Left lung (tissue), 10 donors: ENCODE data around the gene TRAF7. TPM values are rescaled to one million over a fixed set of nuclear protein-coding genes. Genes with fewer than 3 reads are reported as not detected.

Source experiments
- ATAC-seq: fragments of 200-7000 bp; cut with Tn5 transposase; one replicate; pipeline ENCODE4 v1.9.1; 2020; ENCODE audit warnings: moderate library complexity
- DNase-seq, 4 donors: peaks; one replicate each; pipeline ENCODE4 v3.0.0-alpha.2; 2013 to 2020
- H3K27ac ChIP-seq, 2 donors: fragments of 200-600 bp; sonication (generic) in 1 of 2; one replicate each; pipeline versions ENCODE4 v1.5.0 to v1.8.0; 2020 to 2021
- H3K27me3 ChIP-seq, 2 donors: fragments of 200-600 bp; sonication (generic) in 1 of 2; one replicate each; pipeline versions ENCODE4 v1.5.0 to v1.8.0; 2020 to 2021
- H3K36me3 ChIP-seq, 2 donors: fragments of 200-600 bp; sonication (generic) in 1 of 2; one replicate each; pipeline versions ENCODE4 v1.5.0 to v1.8.0; 2020 to 2021
- H3K4me1 ChIP-seq, 2 donors: fragments of 200-600 bp; one replicate each; pipeline ENCODE4 v1.8.0; 2021
- H3K4me3 ChIP-seq, 2 donors: fragments of 200-600 bp; sonication (generic) in 1 of 2; one replicate each; pipeline versions ENCODE4 v1.5.0 to v1.8.0; 2020 to 2021; ENCODE audit warnings: mild to moderate bottlenecking in 1 of 2
- H3K9me3 ChIP-seq, 2 donors: fragments of 200-600 bp; sonication (generic) in 1 of 2; one replicate each; pipeline versions ENCODE4 v1.5.0 to v1.8.0; 2020 to 2021
- intact Hi-C, 2 donors: fragments of 100-400 bp; cut with DNase I; formaldehyde crosslinking; loops; one replicate each; pipeline versions ENCODE4 v1.11.2 to v1.14.2; 2022
- polyA plus RNA-seq, 6 donors: library from polyadenylated mRNA; unstranded; fragments of 120-200 nt; gene quantifications; one replicate each; pipeline ENCODE4 v1.2.1, GENCODE V29; 2013; ENCODE audit not compliant: insufficient read length in 6 of 6
- total RNA-seq, 2 donors: library from RNA; stranded (reverse); fragmentation: NEBNext Ultra II Directional; extraction: Animal tissue kit (Norgen Biotek cat#: 25700); gene quantifications; one replicate each; pipeline ENCODE4 v1.2.1, GENCODE V29; 2021
- TF ChIP-seq, protein P1 (sequence below), 2 donors: fragments of 200-600 bp; sonication (generic) in 1 of 2; IDR thresholded peaks; one replicate each; pipeline versions ENCODE4 v1.5.0 to v1.8.0; 2021; ENCODE audit warnings: antibody characterized with exemption in 2 of 2
- donor health status: DM: no; HTN: yes; CAD: no.
- donor health status: DM: no; HTN: no; CAD: no.

TRAF7 gene
- total and polyA plus RNA-seq, 8 donors, result 48.6 to 88.1 (median 55.0) TPM

DNA sequence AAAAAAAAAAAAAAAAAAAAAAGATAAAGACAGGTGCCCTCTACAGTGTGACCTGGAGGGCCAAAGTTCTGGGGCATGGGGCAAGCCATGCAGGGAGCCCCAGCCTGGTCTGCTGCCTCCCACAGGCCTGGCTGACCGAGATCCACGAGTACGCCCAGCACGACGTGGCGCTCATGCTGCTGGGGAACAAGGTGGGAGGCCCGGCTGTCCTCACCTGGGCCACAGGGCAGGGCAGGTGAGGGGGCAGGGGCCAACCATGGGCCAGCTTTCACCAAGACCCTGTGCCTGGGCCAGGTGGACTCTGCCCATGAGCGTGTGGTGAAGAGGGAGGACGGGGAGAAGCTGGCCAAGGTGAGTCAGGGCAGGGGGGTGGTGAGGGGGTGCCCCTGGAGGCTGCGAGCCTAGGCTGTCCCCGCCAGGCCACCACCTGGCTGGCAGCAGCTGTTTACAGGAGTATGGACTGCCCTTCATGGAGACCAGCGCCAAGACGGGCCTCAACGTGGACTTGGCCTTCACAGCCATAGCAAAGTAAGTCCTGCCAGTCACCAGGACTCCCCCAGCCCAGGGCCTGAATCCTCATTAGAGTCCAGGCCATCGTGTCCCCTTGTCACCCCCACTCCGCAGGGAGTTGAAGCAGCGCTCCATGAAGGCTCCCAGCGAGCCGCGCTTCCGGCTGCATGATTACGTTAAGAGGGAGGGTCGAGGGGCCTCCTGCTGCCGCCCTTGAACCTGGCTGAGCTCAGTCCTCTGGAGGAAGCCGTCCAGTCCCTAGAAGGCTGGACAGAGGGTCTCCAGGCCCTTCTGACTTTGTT, 2.7 kb upstream of the TRAF7 start:
- H3K27me3 ChIP-seq, result peaks cover 0 to 23% of the 10 kb centered on the region in 2 donors
- no peaks in the 10 kb centered on the region for H3K9me3 ChIP-seq
- intact Hi-C loops, result loop anchor here in 1 of 2 donors (5.0 kb wide), 1 partner anchor 131 kb away; no protein-coding TSS in a partner anchor
- H3K36me3 ChIP-seq, result peaks cover 0 to 24% of the 10 kb centered on the region in 2 donors
- peak overlapping the region; percentile 81 to 95 for H3K4me3 ChIP-seq
- peaks cover 58 to 80% of the 10 kb centered on the region in 2 donors for H3K4me1 ChIP-seq
- ATAC-seq (no peak), DNase-seq (peak in 1 of 4 donors; percentile 80)
- TF ChIP-seq, protein P1, sequence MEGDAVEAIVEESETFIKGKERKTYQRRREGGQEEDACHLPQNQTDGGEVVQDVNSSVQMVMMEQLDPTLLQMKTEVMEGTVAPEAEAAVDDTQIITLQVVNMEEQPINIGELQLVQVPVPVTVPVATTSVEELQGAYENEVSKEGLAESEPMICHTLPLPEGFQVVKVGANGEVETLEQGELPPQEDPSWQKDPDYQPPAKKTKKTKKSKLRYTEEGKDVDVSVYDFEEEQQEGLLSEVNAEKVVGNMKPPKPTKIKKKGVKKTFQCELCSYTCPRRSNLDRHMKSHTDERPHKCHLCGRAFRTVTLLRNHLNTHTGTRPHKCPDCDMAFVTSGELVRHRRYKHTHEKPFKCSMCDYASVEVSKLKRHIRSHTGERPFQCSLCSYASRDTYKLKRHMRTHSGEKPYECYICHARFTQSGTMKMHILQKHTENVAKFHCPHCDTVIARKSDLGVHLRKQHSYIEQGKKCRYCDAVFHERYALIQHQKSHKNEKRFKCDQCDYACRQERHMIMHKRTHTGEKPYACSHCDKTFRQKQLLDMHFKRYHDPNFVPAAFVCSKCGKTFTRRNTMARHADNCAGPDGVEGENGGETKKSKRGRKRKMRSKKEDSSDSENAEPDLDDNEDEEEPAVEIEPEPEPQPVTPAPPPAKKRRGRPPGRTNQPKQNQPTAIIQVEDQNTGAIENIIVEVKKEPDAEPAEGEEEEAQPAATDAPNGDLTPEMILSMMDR (IDR thresholded peaks at IDR 0.05), result no peak
- H3K27ac ChIP-seq, result peak overlapping the region; percentile 51 to 93

DNA sequence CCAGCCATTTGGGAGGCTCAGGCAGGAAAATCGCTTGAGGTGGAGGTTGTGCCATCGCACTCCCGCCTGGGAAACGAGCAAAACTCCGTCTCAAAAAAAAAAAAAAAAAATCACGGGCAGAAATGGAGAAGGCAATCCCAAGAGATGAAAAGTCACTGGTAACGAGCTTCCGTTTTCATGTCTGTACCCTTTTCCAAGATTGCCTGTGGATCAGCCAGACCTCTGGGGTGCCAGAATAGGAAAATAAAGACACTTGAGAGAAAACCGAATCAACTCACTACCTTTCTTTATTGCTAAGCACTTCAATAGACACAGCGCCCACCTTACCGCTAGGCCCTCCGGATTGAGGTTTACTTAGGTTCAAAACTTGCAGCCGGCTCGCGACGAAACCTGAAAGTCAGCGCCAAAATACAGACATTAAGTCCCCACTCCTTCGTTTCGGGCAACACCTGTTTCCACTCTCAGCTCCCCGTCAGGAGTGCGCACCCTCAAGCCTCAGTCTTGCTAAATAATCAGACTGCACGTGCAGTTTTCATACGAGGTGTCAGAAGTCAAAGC, 970 bp upstream of the TRAF7 start:
- peaks cover 56 to 82% of the 10 kb centered on the region in 2 donors for H3K4me1 ChIP-seq

DNA sequence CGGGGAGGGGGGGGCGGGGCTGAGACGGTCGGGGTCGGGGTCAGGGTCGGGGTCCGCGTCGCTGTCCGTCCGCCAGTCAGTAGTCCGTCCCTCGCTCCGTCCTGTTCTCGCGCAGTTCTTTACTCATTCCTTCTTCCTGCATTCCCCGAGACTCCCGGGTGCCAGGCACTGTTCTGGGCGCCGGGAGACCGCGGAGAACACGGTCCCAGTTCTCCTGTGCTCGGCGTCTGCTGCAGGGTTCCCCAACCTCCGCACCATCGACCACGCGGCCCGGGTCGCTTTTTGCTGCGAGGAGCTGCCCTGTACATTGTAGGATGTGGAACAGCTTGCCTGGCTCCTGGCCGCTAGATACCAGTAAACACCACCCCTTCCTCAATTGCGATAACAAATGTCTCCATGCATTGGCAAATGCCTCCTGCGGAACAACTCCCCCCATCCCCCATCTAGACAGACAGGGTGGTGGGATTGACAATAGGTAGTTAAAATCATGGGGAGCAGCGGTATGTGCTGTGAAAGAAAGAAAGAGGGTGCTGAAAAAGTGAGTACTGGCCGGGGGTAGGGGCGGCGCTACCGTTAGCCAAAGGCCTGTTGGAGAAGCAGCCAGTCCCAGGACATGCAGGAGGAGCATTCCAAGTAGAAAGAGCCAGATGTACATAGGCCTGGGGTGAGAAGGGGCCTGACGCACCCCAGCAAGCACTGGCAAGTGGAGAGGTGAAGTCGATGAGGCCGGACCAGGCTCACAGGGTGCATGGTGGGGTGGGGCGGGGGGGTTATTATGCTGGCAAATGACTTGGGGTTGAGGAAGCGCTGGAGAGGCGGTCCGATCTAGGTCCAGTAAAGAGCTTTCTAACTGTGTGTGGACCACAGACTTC, 631 bp downstream of the TRAF7 start:
- TF ChIP-seq, protein P1 (IDR thresholded peaks at IDR 0.05), result no peak
- Histone ChIP-seq H3K4me1 (peaks cover 58 to 83% of the 10 kb centered on the region in 2 donors), H3K27me3 (no peaks in the 10 kb centered on the region), H3K27ac (peak overlapping the region; percentile 67 to 93), H3K4me3 (peak overlapping the region; percentile 49 to 81), H3K36me3 (peaks cover 0 to 22% of the 10 kb centered on the region in 2 donors), H3K9me3 (no peaks in the 10 kb centered on the region)
- intact Hi-C loops, result no loop called here
- DNase-seq, result peak in 1 of 4 donors; percentile 85
- no peak for ATAC-seq

More for the DNA sequence above, 970 bp upstream of the TRAF7 start:
- ATAC-seq, result no peak
- Histone ChIP-seq H3K9me3 (no peaks in the 10 kb centered on the region), H3K36me3 (peaks cover 0 to 24% of the 10 kb centered on the region in 2 donors), H3K4me3 (peak overlapping the region; percentile 81 to 95), H3K27me3 (peaks cover 0 to 6% of the 10 kb centered on the region in 2 donors), H3K27ac (peak overlapping the region; percentile 62 to 93)
- intact Hi-C loops, result loop anchor here in 1 of 2 donors (5.0 kb wide), 1 partner anchor 132 kb away; no protein-coding TSS in a partner anchor
- TF ChIP-seq, protein P1 (IDR thresholded peaks at IDR 0.05), result no peak
- no peak for DNase-seq

DNA sequence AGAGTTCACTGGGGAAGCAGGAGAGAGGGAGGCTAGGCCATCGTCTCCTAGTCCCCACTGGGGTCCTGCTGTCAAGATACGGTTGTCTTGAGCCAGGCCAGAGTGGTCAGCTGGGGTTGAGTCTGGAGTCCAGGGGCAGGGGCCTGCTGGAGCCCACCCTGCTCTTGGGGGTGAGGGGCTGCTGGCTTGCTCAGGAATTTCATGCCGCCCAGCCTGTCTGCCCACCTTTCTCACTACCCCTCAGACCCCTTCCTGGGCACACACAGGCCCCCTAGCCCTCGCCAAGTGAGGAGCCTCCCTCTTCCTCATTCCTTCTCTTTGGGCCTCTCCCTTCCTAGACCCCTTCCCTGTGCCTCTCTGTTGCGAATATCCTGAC, 1.3 kb downstream of the TRAF7 start:
- TF ChIP-seq, protein P1 (IDR thresholded peaks at IDR 0.05), result no peak
- Histone ChIP-seq H3K9me3 (no peaks in the 10 kb centered on the region), H3K27me3 (no peaks in the 10 kb centered on the region), H3K27ac (no peak overlapping the region), H3K4me3 (peak overlapping the region in 1 of 2 donors; percentile 81), H3K36me3 (peaks cover 0 to 19% of the 10 kb centered on the region in 2 donors), H3K4me1 (peaks cover 56 to 77% of the 10 kb centered on the region in 2 donors)
- intact Hi-C loops, result no loop called here
- no peak for ATAC-seq
- peak in 1 of 4 donors; percentile 66 for DNase-seq
